ENCODE data around the gene GSTK1.

Gene GSTK1

GRCh38 chr7:143235561-143235960, 27.7 kb upstream of the GSTK1 start:
- no peak for TF ChIP-seq CTCF (IDR thresholded peaks at IDR 0.05; ENCODE audit: low read depth, low read length, missing control alignments)
- Histone ChIP-seq H3K4me3 (ENCODE audit: low read depth, low read length) (no peak overlapping the region), H3K27ac (no peak overlapping the region), H3K27me3 (replicated peaks) (no peaks in the 10 kb centered on the region), H3K36me3 (replicated peaks) (no peaks in the 10 kb centered on the region)
- DNase-seq = no peak
- in situ Hi-C loops (cut with HindIII; ENCODE audit: low pct_ligation_motif_present, low sequenced_read_pairs) = no loop called here

GRCh38 chr7:143236408-143236990, 26.7 kb upstream of the GSTK1 start:
- Histone ChIP-seq H3K4me3 (ENCODE audit: low read depth, low read length) (no peak overlapping the region), H3K27me3 (replicated peaks) (no peaks in the 10 kb centered on the region), H3K36me3 (replicated peaks) (no peaks in the 10 kb centered on the region), H3K27ac (no peak overlapping the region)
- DNase-seq = no peak
- in situ Hi-C loops (cut with HindIII; ENCODE audit: low pct_ligation_motif_present, low sequenced_read_pairs) = no loop called here
- TF ChIP-seq CTCF (IDR thresholded peaks at IDR 0.05; ENCODE audit: low read depth, low read length, missing control alignments) = no peak

- TF ChIP-seq CTCF (IDR thresholded peaks at IDR 0.05; ENCODE audit: low read depth, low read length, missing control alignments) = no peak
- no peak overlapping the region for H3K27ac ChIP-seq
- no peaks in the 10 kb centered on the region for H3K27me3 ChIP-seq (replicated peaks)
- DNase-seq = no peak
- H3K36me3 ChIP-seq (replicated peaks) = no peaks in the 10 kb centered on the region
- H3K4me3 ChIP-seq (ENCODE audit: low read depth, low read length) = no peak overlapping the region
- in situ Hi-C loops (cut with HindIII; ENCODE audit: low pct_ligation_motif_present, low sequenced_read_pairs) = no loop called here
These were observed 25.9 kb upstream of the GSTK1 start for GRCh38 chr7:143237366-143237765.

- Histone ChIP-seq H3K36me3 (replicated peaks) (no peaks in the 10 kb centered on the region), H3K4me3 (ENCODE audit: low read depth, low read length) (no peak overlapping the region), H3K27me3 (replicated peaks) (no peaks in the 10 kb centered on the region), H3K27ac (no peak overlapping the region)
- no peak for DNase-seq
- in situ Hi-C loops (cut with HindIII; ENCODE audit: low pct_ligation_motif_present, low sequenced_read_pairs) = no loop called here
- TF ChIP-seq CTCF (IDR thresholded peaks at IDR 0.05; ENCODE audit: low read depth, low read length, missing control alignments) = no peak
These were observed 24.8 kb upstream of the GSTK1 start for GRCh38 chr7:143238289-143238980.

- H3K36me3 ChIP-seq (replicated peaks) = no peaks in the 10 kb centered on the region
- H3K4me3 ChIP-seq (ENCODE audit: low read depth, low read length) = no peak overlapping the region
- DNase-seq = no peak
- peak overlapping the region; percentile 70 for H3K27ac ChIP-seq
- no peaks in the 10 kb centered on the region for H3K27me3 ChIP-seq (replicated peaks)
- TF ChIP-seq CTCF (IDR thresholded peaks at IDR 0.05; ENCODE audit: low read depth, low read length, missing control alignments) = no peak
- in situ Hi-C loops (cut with HindIII; ENCODE audit: low pct_ligation_motif_present, low sequenced_read_pairs) = no loop called here
These were observed 23.4 kb upstream of the GSTK1 start for GRCh38 chr7:143239813-143240212.

Measured in brain microvascular endothelial cell (primary cell).